ENCODE results near the gene ADIPOR2. TPM values are rescaled to one million over a fixed set of nuclear protein-coding genes. Genes with fewer than 3 reads are reported as not detected.

Gene ADIPOR2
- total and polyA plus RNA-seq, 9 donors = 21.5 to 91.8 (median 42.0) TPM

DNA sequence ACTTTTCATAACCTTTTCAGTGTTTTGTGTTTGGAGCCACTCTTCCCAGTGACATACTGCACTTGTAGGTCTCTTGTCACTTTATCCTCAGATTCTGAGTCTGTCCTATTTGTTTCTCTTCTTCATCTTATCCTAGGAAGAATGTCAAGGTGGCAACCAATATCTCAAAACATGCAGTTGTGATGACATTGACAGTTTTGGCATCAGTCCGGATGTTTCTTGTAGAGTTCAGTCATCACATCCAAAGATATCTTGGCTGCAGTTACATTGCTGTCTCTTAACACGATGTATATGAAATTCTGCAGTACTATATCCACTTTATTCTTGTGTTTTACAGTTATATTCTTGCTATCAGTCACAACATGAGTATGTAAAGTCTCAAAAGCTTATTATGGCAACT, 6.4 kb downstream of the ADIPOR2 start:
- H3K4me1 ChIP-seq (ENCODE audit: insufficient read depth) = peaks cover 8% of the 10 kb centered on the region
- H3K9me3 ChIP-seq = no peaks in the 10 kb centered on the region
- H3K4me3 ChIP-seq = no peak overlapping the region
- no peaks in the 10 kb centered on the region for H3K36me3 ChIP-seq
- 31 to 44% (median 38%) methylated on average over 2 of the region's 2 CpGs for WGBS, 3 donors
- DNase-seq = no peak
- intact Hi-C loops (cut with DNase I) = no loop called here
- no peaks in the 10 kb centered on the region for H3K27me3 ChIP-seq
- TF ChIP-seq EP300 (IDR thresholded peaks at IDR 0.05) = no peak
- no peak for TF ChIP-seq CTCF (IDR thresholded peaks at IDR 0.05)
- no peak for TF ChIP-seq POLR2A (IDR thresholded peaks at IDR 0.05)
- no peak overlapping the region for H3K27ac ChIP-seq

- intact Hi-C loops (cut with DNase I) = no loop called here
- TF ChIP-seq EP300 (IDR thresholded peaks at IDR 0.05) (no peak), CTCF (IDR thresholded peaks at IDR 0.05) (no peak), POLR2A (IDR thresholded peaks at IDR 0.05) (no peak)
- Histone ChIP-seq H3K36me3 (no peaks in the 10 kb centered on the region), H3K4me3 (no peak overlapping the region), H3K9me3 (no peaks in the 10 kb centered on the region), H3K27ac (no peak overlapping the region), H3K4me1 (ENCODE audit: insufficient read depth) (peaks cover 9% of the 10 kb centered on the region), H3K27me3 (no peaks in the 10 kb centered on the region)
- DNase-seq = no peak
- 85 to 91% (median 87%) methylated on average over 2 of the region's 2 CpGs for WGBS, 3 donors
Observed at GRCh38 chr12:1698720-1699119, 7.8 kb downstream of the ADIPOR2 start.

GRCh38 chr12:1702713-1703112, 11.8 kb downstream of the ADIPOR2 start:
- no peak overlapping the region for H3K4me3 ChIP-seq
- WGBS, 3 donors = 19 to 34% (median 21%) methylated on average over 2 of the region's 2 CpGs
- peaks cover 1% of the 10 kb centered on the region for H3K4me1 ChIP-seq (ENCODE audit: insufficient read depth)
- intact Hi-C loops (cut with DNase I) = no loop called here
- TF ChIP-seq POLR2A (IDR thresholded peaks at IDR 0.05) (no peak), EP300 (IDR thresholded peaks at IDR 0.05) (no peak), CTCF (IDR thresholded peaks at IDR 0.05) (no peak)
- H3K27me3 ChIP-seq = no peaks in the 10 kb centered on the region
- no peak for DNase-seq
- H3K9me3 ChIP-seq = no peaks in the 10 kb centered on the region
- no peak overlapping the region for H3K27ac ChIP-seq
- no peaks in the 10 kb centered on the region for H3K36me3 ChIP-seq

- no peak for DNase-seq
- no peak for TF ChIP-seq EP300 (IDR thresholded peaks at IDR 0.05)
- no peak for TF ChIP-seq CTCF (IDR thresholded peaks at IDR 0.05)
- no peak for TF ChIP-seq POLR2A (IDR thresholded peaks at IDR 0.05)
- Histone ChIP-seq H3K27ac (no peak overlapping the region), H3K9me3 (no peaks in the 10 kb centered on the region), H3K4me3 (no peak overlapping the region), H3K4me1 (ENCODE audit: insufficient read depth) (peaks cover 1% of the 10 kb centered on the region), H3K27me3 (no peaks in the 10 kb centered on the region), H3K36me3 (no peaks in the 10 kb centered on the region)
- intact Hi-C loops (cut with DNase I) = no loop called here
- WGBS, 3 donors = 75 to 77% (median 75%) methylated on average over 3 of the region's 3 CpGs
Observed at GRCh38 chr12:1703771-1704722, 13.2 kb downstream of the ADIPOR2 start.

All from ovary (tissue), 9 donors.